Head of caudate nucleus (tissue), 42 donors: ENCODE measurements around the gene CAB39.
"Not testable (repeated sequence)": the region's sequence is repeated elsewhere in the genome, so short reads cannot be mapped to it uniquely, and the experiment has no call there.

Source experiments
- DNase-seq, 42 donors: peaks; one replicate each; pipeline versions ENCODE4 v3.0.0 to v3.0.0-alpha.2; 2020 to 2021; ENCODE audit warnings: mixed read lengths in 7 of 42
- intact Hi-C: fragments of 100-400 bp; cut with DNase I; formaldehyde crosslinking; loops from one replicate; pipeline ENCODE4 v1.15.0; 2022

Gene CAB39

DNA sequence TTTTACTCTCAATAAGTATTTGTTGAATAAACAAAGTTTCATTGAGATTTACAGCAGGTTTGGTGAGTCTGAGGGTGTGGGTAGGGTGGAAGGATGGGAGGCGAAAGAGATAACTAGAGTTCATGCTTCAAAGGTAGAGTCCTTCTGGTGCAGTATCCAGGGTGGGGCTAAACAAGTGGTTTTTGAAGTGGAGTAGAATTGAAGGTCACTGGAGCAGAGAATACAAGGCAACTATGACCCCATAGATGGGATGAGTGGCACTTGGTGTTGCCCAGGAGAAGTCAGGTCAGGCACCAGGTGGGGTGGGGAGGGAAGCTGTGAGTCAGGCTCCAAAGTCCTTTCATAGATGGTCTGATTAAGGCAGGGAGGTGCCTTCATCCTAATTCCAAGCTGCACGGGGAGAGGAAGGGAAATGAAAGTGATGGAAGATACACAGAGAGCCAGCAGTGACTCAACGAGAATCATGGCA lies 6.6 kb upstream of the CAB39 start:
- intact Hi-C loops: no loop called here
- no peak for DNase-seq

DNA sequence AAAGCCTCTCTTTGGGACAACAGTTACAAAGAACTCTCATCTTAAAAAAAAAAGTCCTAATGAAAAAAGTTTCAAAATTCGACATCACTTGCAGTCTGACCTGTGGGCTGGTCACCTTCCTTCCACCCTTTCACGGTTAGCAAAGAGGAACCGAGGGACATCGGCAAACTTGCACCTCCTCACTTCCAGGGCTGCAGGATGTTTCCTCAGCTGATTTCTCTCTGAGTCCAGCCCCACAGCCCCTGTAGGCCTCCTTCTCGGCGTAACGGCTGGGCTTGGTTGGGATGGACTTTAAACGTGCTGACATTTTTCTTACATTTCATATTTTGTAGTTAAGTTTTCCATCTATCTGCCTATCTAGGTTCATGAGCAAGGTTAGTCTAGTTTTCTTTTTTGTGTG lies 5.7 kb upstream of the CAB39 start:
- intact Hi-C loops: no loop called here
- DNase-seq: no peak

DNA sequence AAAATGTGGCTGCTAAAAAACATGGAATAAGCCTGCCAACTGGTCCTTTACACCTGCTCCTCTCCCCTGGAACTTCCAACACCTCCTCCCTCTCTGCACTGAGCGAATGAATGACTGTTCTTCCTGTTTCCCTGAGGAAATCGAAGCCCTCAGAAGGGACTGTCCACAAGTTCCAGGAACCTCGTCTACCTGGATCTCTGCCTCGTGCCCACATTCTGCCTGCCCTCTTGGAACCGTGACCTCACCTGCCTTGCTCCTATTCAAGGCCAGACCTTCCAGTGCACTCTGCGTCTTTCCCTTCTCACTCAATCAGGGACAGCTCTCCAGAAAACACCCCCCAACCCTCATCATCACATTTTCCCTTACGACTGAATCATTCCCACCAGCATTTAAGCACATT lies 4.4 kb upstream of the CAB39 start:
- intact Hi-C loops: no loop called here
- no peak for DNase-seq

DNA sequence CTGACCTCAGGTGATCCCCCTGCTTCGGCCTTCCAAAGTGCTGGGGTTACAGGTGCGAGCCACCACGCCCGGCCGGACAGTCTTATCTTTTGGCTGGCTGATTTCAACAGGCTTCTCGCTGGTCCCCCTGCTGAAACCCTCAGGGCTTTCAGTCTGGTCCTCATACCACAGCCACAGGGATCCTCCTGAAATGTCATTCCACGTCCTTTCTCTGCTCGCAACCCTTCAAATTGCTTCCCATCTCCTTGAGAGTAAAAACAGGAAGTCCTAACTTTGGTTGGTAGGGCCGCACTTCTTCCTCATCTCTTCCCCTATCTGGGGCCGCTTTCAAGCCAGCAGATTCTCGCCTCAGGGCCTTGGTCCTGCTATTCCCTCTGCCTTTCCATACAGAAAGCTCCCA lies 1.4 kb upstream of the CAB39 start:
- intact Hi-C loops: loop anchor here (10.0 kb wide), 1 partner anchor 84 kb away; no protein-coding TSS in a partner anchor
- DNase-seq: peak in 10 of 42 donors; percentile 9 to 33 (median 24)

DNA sequence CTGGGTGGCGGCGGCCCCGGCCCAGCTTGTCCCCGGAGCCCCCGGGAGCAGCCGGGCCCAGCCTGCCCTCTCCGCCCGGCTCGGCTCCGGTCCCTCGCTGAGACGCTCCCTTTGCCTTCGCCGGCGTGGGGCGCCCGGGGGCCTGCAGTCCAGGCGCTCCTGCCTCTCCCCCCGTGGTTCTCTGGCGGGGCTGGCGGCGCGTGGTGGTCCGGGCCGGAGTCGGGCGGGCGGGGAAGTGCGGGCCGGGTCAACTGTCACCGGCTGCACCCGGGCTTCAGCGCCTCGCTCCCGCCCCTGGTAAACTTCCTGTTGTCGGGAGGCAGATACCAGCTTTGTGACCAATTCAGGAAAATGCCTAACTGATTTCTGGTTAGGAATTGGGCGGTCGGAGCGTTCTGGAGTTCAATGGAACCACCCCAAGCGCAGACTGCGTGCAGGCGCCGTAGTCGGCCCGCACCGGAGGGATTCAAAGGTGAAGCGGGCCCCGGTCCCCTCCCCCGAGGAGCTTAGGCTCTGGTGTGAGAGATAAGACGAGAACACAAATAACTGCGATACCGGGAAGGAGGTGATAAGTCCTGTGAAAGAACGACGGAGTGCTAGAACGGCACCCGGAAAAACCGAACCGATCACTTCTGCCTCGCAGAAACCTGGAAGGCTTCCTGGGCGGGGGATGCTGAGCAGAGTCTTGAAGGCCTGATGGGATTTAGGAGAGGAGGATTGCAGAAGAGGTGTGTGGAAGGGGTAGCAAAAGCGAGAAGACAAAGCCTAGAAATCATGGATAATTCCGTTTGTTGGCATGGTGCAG lies 891 bp downstream of the CAB39 start:
- peak in 36 of 42 donors; percentile 8 to 68 (median 39) for DNase-seq
- intact Hi-C loops: loop anchor here (10.0 kb wide), 1 partner anchor 81 kb away; no protein-coding TSS in a partner anchor

DNA sequence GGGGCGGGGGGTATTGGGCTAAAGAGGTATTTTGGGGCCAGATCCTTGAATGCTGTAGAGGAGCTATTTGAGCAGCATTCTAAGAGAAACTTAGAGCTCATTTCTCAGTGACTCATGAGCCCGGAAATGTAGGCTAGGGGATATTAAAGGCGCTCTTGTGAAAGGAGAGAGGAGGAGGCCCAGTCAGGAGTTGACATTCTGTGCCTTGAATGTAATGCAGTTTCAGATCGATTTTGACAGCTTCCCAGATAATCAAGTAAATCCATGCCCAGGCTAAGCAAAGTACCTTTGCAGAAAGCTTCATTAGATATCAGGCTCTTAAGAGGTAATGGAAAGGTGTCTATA lies 1.5 kb downstream of the CAB39 start:
- DNase-seq: peak in 9 of 42 donors; percentile 6 to 61 (median 19)
- intact Hi-C loops: loop anchor here (10.0 kb wide), 1 partner anchor 81 kb away; no protein-coding TSS in a partner anchor

DNA sequence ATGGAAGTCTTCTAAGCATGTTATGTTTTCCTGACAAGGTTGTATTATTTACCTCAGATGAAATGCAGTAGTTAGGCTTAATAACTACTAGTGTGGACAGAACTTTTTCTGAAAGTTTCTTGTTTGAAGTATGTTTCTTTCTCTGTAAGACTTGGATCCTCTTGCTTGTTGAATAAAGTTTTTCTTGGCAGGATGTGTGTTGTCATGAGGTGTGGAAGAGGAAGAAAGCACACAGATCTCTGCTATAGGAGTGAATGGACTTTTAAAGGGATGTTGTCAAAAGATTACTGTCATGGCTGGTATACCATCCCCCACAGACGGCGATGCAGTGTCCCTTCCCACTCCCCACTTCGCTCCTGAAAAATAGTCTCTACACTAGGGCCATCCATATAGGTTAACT lies 2.6 kb downstream of the CAB39 start:
- intact Hi-C loops: loop anchor here (10.0 kb wide), 1 partner anchor 80 kb away; no protein-coding TSS in a partner anchor
- DNase-seq: no peak

DNA sequence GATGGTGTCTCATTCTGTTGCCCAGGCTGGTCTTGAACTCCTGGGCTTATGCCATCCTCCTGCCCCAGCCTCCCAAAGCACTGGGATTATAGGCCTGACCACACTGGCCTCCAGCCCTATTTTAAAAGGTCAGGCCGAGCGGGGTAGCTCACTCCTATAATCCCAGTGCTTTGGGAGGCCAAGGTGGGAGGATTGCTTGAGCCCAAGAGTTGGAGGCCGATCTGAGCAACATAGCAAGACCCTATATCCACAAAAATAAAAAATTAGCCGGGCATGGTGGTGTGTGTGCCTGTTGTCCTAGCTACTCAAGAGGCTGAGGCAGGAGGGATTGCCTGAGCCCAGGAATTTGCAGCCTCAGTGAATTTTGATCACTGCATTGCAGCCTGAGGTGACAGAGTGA lies 3.9 kb downstream of the CAB39 start:
- intact Hi-C loops: loop anchor here (10.0 kb wide), 1 partner anchor 78 kb away; no protein-coding TSS in a partner anchor

DNA sequence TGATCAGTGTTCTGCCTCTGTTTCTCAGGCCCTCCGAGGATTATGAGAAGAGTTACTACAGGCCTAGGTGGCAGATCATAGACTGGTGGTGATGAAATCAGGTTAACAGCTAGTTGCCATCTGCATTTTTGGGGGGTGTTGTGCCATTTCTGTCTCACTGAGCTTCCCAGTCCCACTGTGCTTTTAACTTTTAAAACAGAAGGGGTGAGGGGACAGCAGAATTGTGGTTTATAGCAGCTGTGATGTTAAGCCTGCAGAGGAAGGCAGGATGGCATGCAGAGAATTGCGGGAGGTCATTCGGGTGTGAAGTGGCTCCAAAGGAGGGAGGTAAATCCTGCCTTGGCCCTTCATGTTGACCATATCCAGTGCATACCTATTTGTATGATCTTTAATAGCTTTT lies 5.0 kb downstream of the CAB39 start:
- intact Hi-C loops: loop anchor here (10.0 kb wide), 1 partner anchor 77 kb away; no protein-coding TSS in a partner anchor
- no peak for DNase-seq

More for the DNA sequence above, 3.9 kb downstream of the CAB39 start:
- no peak for DNase-seq

DNA sequence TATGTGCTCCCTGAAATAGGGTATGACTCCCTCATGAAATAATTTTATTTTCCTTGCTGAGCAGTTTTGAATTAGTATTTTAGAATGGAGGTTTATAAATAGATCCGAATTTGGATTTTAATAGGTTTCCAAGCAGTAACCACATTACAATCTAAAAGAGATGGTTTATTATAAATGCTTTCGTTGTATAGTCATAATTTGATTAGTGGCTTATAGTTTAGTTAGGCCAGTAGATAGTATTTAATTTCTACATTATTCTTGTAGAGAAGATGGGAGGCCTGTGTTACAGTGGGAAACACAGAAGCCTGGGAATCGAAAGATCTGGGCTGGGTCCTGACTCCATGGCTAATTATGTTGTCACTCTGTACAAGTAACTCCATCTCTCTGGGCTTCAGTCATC lies 6.7 kb downstream of the CAB39 start:
- intact Hi-C loops: loop anchor here (10.0 kb wide), 1 partner anchor 75 kb away; no protein-coding TSS in a partner anchor
- no peak for DNase-seq

DNA sequence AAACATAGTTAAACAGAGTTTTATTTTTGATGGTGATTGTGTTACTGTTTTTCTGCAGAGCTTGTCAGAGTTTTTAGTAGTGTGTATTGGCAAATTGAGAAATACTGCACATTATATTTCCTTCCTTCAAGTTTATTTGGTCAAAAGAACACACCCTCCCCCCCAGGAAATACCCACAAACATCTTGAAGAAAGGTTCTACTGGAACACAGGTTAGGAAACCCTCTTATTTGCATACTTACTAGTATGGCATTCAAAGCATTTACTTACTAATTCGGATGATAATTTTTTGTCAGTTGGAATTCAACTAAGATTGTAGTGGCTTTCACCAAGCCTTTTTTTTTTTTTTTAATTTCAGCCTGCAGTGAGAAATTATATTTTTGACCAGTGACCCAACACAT lies 9.1 kb downstream of the CAB39 start:
- intact Hi-C loops: no loop called here
- DNase-seq: no peak

DNA sequence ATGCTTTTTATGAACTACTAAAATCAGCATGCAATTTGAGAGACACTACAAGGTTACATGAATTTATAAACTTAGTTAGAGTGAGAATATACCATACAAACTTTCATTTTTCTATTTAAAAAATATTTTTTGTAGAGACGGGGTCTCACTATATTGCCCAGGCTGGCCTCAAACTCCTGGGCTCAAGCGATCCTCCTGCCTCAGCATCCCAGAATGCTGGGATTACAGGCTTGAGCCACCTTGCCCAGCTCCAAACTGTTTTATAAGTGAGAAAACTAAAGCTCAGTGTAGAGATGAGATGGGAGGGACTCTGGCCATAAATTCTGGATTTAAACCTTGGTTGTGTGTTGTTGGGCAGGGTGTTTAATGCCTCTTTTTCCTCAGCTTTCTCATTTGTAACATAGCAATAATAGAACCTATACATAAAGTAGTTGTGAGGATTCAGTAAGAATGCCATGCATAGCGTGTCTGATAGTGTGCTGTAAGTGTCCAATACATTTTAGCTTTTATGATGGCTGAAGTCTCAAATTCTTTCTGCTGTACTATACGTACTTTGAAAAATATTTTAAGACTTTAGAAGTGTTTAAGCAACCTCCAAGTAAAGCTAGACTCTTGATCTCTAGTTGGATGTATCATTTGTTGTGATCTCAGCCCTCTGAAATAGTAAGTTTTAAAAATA lies 9.7 kb downstream of the CAB39 start:
- intact Hi-C loops: no loop called here
- DNase-seq: no peak

DNA sequence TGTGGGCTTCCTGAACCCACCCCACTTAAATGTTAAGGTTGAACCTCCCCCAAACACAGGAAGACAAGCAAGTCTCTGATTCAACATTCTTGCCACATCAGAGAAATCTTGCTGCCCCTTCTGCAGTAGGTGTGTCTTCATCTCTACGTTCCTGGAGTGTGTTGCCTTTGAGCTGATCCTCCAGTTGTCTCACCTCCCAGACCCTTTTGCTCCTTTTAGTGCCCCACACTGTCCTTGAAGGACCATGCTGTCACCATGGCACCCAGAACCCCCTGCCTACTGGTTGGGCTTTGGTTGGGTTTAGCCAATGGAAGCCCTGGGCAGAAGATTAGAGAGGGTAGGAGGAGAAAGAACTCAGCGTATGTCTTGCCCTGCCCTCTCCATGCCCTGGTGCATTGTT lies 10.7 kb downstream of the CAB39 start:
- DNase-seq: no peak
- intact Hi-C loops: no loop called here

DNA sequence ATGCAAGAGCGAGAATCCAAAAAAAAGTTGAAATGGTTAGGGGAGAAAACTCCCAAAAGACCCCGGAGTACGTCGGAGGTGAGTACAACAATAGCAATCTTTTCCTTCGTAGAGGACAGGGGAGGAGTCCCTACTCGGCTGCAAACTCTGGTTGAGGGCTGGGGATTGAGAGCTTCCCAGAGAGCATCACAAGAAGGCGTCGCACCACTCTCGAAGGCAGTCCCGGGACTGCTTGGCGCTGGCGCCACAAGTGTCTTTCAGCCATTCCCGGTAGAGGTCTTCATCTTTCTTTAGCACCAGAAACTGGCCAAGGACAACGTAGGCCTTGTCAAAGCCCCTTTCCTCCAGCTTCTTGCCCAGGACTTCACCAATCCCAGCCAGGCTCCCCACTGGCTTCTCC lies 12.3 kb downstream of the CAB39 start:
- DNase-seq, intact Hi-C loops: not testable (repeated sequence)

DNA sequence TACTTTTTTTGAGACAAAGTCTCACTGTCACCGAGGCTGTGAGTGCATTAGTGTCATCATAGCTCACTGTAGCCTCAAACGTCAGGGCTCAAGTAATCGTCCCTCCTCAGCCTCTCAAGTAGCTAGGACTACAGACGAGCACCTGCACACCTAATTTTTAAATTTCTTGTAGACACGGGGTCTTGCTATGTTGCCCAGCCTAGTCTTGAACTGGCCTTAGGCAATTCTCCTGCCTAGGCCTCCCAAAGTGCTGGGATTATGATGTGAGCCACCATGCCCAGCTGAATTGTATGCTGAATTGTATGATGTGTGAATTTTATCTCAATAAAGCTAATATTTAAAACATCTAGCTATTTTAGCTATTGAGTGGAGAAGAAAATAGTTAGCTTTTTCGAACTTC lies 18.9 kb downstream of the CAB39 start:
- DNase-seq: no peak
- intact Hi-C loops: no loop called here

DNA sequence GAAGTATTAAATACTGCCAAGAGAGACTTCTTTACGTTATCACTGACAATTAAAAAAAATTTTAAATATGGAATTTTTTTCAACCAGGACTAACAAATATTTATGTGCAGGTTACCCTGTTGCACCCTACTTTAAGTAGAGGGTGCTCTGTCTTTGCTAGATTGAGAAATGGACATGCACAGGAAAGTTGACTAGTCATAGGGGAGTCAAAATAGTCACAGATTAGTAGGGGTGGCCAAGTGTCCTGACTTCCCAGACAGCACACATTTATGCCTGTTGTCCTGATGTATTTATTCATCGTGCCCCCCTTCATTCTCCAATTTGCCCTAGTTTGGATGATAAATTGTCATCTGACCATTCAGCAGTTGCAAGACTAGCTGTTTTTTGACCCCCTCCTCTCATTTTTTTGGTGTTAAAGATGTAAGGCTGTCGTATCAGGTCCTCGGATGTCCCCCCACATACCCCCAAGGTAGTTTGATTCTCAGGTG lies 20.3 kb downstream of the CAB39 start:
- intact Hi-C loops: no loop called here
- DNase-seq: no peak

DNA sequence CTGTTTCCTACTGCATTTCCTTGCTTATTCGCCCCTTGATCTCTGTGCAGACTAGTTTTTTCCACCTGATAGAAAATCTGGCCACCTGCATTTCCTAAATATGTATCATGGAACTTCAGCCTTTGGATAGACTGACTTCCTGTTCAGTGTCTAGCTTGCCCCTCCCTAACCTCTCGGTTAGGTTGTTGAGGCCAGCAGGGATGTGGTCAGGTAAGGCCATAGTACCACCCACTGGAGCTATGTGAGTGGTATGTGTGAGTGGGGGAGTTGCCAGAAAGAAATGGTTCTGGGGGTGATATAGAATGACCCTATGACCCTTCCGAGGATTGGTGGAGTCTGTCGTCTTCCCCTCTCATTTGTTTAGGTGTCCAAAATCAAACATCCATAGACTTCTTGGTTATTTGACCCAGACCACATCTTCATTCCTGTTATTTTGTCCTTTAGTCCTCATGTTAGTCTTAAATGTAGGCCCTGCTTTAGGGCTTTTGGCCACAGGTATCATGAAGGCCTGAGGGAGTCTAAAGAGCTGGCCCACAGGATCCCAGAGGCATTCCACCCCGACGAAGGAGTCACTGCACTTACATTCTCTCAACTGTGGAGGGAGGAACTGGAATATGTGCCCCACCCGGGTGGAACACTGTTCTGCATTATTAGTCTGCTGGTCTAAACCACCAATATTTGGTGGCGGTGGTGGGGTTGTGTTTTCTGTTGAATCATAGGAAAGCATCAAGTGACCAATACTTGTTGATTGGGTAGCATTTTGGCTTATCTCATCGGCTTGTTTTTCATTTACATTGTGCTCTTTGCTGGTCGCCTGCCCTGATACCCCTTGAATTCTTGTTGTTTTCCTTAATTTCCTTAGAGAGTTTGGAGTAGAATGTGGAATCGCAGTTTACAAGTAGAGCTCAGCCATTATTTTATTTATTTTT lies 21.9 kb downstream of the CAB39 start:
- intact Hi-C loops: no loop called here
- DNase-seq: no peak

DNA sequence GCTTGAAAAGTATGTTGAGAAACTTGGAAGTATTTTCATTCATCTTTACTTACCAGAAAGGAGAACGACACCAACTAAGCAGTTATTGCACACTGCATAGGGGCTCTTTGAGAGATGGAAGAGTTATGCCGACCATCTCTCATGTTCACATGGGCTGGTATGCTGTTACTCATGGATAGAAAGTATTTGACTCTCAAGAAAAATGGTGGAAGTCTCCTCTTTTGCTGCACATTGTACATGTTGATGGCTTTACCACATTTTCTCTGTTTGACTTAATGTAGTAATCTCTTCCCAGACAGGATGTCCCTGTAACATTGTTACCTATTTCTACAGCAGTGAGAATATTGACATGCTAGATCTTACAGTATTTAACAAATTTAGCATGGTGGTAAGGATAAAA lies 23.2 kb downstream of the CAB39 start:
- intact Hi-C loops: no loop called here
- no peak for DNase-seq

DNA sequence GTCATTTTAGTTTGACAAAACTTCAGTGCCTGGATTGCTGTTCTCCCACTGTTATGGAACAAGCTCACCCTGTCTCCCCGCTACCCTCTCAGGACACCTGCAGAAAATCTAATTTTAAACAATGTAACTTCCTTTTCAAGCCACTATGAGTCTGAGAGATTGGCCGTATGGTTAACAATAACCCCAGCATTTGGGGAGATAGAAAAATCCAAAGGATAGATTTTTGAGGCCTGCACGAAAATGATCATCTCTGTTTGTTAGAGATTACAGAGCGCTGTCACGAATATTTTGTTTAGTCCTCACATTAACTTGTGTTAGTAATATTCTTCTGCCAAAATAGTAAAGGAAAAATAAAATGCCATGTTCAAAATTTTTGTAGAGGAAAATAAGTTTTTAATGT lies 24.7 kb downstream of the CAB39 start:
- intact Hi-C loops: no loop called here
- no peak for DNase-seq
